ENCODE measurements around the gene FAM149B1.
A peak's percentile ranks its signal among the peaks of the same experiment; 100 is the strongest.

Gene FAM149B1

GRCh38 chr10:73174148-73174925, 6.4 kb downstream of the FAM149B1 start:
- DNase-seq (ENCODE audit: low spot score) = no peak

DNA sequence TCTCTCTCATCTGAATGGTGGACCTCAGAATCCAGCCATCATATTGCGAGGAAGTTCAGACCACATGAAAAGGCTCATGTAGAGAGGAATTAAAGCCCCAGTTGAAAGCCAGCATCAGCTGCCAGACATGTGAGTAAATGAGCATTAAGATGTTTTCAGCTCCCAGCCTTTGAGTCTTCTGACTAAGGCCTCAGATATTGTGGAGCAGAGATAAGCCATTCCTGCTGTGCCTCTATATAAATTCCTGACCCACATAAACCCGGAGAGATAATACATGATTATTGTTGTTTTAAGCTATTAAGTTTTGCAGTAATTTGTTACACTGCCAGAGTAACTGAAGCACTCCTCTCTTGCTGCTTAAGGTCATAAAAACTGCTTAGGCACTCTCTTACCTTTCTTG, 14.6 kb downstream of the FAM149B1 start:
- no peak for DNase-seq (ENCODE audit: low spot score)

GRCh38 chr10:73183667-73184281, 15.9 kb downstream of the FAM149B1 start:
- no peak for DNase-seq (ENCODE audit: low spot score)

DNA sequence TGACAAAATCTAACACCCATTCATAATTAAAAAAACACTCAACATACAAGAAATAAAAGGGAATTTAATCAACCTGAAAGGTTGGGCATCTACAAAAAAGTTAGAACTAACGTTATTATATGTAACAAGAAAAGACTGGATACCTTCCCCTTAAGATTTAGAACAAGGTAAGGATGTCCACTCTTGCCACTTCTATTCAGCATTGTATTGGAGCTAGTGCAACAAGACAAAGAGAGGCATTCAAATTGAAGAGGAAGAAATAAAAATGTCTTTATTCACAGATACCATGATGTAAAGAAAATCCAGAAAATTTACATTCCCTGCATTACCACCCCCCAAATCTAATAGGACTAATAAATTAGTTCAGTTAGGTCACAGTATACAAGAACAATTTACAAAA, 18.3 kb downstream of the FAM149B1 start:
- no peak for DNase-seq (ENCODE audit: low spot score)

GRCh38 chr10:73190188-73190587, 22.3 kb downstream of the FAM149B1 start:
- no peak for DNase-seq (ENCODE audit: low spot score)

- no peak for DNase-seq (ENCODE audit: low spot score)
Observed at GRCh38 chr10:73205081-73205480, 37.2 kb downstream of the FAM149B1 start.

- DNase-seq (ENCODE audit: low spot score) = no peak
Observed at GRCh38 chr10:73205890-73206289, 38.0 kb downstream of the FAM149B1 start.

DNA sequence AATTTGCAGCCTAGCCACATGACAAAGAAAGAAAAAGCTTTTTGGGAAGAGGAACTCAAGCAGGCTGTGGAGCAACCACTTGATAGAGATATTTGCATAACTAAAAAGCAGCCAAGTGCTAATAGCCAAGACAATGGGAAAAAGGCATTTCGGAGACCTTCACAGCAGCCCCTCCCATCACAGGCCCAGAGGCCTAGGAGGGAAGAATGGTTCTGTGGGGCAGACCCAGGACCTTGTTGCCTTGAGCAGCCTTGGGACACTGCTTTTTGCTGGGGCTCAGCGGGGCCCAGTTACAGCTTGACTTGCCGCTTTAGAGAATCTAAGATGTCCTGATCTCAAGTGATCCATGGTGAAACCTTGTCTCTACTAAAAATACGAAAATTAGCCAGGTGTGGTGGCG, 38.5 kb downstream of the FAM149B1 start:
- no peak for DNase-seq (ENCODE audit: low spot score)

DNA sequence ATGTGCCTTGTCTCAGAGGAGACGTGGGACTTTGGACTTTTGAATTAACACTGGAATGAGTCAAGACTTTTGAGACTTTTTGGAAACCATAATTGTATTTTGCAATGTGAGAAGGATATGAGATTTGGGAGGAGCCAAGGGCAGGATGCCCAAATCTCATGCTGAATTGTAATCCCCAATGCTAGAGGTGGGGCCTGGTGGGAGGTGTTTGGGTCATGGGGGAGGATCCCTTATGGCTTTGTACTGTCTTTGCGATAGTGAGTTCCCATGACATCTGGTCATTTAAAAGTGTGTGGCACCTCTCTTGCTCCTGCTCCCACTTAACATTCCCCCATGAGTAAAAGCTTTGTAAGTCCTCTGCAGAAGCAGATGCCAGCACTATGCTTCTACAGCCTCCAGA, 40.0 kb downstream of the FAM149B1 start:
- DNase-seq (ENCODE audit: low spot score) = no peak

- no peak for DNase-seq (ENCODE audit: low spot score)
Observed at GRCh38 chr10:73209705-73210104, 41.8 kb downstream of the FAM149B1 start.

DNA sequence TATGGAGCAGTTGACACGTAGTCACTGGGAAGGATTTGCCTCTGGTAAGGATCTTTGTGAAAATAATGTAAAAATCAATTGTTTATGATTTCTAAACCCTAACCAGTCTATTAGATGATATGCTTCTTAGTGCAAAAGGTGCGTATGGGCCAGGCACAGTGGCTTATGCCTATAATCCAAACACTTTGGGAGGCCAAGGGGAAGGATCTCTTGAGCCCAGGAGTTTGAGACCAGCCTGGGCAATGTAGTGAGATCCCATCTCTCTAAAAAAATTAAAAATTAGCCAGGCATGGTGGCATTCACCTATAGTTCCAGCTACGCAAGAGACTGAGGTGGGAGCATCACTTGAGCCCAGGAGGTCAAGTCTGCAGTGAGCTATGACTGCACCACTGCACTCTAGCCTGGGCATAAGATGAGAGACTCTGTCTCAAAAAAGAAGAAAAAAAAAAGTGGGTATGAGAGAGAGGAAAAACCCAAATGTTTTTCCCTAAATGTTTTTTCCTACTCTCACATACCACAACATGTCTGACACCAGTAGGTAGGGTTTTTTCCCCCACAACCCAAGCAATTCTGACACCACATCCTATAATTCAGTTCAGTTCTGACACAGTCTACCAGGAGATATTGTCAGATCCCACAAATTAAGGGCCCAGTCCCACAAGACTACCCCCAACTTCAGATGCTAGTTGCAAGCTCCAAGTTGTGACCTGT, 42.6 kb downstream of the FAM149B1 start:
- no peak for DNase-seq (ENCODE audit: low spot score)

DNA sequence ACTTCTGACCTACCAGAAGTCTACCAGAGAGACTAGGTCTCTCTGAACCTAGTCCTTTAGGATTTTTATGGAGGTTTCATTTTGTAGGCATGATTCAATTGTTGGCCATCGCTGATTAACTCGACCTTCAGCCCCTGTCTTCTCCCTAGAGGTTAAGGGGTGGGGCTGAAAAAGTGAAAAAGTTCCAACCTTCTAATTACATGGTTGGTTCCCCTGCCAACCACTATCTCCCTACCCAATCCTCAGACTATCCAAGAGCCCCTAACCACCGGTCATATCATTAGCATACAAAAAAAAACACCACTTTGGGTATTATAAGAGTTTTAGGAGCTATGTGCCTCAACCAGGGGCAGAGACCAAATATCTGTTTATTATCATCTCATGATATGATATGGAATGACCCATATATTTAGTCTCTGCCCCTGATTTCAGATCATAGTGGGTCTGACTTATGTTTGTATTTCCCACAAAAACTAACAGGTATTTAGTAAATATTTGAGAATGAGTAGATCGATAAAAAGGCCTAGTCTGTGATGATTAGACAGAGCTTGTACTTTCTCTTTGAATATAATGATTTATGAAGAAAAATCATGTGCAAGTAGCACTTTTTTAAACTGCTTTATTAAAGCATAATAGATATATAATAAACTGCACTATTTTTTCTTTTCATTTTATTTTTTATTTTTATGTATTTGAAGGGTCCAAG, 43.3 kb downstream of the FAM149B1 start:
- DNase-seq (ENCODE audit: low spot score) = no peak

DNA sequence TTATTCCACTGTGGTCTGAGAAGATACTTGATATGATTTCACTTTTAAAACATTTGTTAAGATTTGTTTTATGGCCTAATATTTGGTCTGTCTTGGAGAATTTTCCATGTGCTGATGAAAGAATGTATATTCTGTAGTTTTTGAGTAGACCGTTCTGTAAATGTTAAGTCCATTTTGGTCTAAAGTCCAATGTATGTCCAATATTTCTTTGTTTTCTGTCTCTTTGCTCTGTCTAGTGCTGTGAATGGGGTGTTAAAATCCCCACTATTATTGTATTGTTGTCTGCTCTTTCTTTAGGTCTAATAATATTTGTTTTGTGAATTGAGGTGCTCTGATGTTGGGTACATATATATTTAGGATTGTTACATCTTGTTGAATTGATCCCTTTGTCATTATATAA, 47.8 kb downstream of the FAM149B1 start:
- DNase-seq (ENCODE audit: low spot score) = no peak

DNA sequence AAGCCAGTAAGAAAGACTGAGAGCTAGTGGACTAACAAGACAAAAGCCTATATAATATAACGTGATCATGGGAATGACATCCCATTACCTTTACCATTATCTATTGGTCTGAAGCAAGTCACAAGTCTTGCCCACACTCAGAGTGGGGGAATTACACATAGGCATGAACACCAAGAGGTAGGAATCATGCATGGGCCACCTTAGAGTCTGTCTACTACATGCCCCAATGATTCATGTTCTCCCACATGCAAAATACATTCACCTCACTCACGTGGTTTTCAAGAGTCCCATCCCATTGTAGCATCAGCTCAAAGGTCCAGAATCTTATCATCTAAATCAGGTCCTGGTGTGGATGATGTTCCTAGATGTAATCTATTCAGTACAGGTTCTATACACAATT, 49.7 kb downstream of the FAM149B1 start:
- DNase-seq (ENCODE audit: low spot score) = no peak

GRCh38 chr10:73218431-73219191, 50.7 kb downstream of the FAM149B1 start:
- peak; percentile 22 for DNase-seq (ENCODE audit: low spot score)

DNA sequence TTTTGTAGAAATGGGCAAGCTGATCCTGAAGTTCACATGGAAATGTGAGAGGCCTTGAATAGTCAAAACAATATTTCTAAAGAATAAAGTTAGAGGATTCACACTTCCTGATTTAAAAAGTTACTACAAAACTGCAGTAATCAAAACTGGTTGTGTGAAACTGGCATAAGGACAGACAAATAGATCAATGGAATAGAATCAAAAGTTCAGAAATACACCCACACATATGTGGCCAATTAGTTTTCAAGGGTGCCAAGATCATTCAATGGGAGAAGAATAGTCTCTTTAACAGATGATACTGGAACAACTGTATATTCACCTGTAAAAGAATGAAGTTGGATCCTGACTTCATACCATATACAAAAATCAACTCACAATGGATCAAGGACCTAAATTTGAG, 51.5 kb downstream of the FAM149B1 start:
- DNase-seq (ENCODE audit: low spot score) = no peak

DNA sequence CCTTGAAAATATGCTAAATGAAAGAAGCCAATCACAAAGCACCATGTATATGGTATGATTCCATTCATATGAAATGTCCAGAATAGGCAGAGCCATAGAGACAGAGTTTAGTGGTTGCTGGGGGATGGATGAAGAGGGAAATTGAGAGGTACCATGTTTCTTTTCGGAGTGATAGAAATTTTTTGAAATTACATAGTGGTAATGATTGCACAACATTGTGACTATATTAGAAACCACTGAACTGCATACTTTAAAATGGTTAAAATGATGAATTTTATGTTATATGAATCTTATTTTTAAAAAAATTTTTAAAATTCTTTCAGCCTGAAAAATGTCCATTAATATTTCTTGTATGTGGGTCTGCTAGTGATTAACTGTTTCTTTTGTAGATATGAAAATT, 53.1 kb downstream of the FAM149B1 start:
- no peak for DNase-seq (ENCODE audit: low spot score)

DNA sequence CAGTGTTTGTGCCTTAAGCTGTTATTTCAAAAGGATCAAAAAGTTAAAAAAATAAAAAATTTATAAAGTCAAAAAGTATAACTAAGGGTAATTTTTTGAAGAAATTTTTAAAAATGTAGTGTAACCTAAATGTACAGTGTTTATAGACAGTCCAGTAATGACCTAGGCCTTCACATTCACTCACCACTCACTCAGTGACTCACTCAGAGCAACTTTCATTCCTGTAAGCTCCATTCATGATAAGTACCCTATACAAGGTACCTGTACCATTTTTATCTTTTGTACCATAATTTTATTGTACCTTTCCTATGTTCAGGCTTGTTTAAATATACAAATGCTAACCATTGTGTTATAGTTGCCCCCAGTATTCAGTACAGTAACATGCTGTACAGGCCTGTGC, 57.6 kb downstream of the FAM149B1 start:
- no peak for DNase-seq (ENCODE audit: low spot score)

DNA sequence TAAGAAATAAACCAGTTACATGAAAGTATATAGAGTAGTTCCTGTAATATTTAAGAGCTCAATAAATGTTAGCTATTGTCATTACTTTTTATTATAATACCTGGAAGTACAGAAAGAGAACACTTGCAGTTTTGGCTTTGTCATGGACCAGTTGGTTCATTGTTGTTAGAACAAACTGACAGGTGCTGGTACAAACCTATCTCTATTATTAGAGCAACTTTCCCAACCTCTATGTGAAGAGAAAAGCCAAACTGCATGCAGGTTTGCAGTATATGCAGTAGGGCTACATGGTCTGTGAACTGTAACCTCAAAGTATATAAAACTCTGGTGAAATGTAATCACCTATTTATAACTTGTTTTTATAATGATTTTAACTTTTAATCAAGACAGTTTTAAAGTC, 58.7 kb downstream of the FAM149B1 start:
- DNase-seq (ENCODE audit: low spot score) = no peak

DNA sequence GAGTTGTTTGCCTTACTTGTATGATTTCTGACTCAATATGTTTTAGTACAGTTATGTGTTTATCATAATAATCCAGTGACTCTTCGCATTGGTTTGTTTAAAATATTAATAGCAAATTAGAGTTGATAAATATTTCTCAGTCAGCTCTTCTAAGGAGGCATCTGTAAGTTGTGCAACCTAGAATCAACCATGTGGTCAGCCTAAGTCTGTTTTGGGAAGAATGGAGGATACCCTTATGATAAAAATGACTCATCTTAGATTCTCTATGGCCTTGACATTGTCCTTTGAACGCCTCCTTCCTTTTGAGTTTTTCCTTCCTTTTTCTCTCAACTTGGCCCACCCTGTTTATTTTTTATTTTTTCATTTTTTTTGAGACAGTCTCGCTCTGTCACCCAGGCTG, 60.3 kb downstream of the FAM149B1 start:
- DNase-seq (ENCODE audit: low spot score) = no peak

DNA sequence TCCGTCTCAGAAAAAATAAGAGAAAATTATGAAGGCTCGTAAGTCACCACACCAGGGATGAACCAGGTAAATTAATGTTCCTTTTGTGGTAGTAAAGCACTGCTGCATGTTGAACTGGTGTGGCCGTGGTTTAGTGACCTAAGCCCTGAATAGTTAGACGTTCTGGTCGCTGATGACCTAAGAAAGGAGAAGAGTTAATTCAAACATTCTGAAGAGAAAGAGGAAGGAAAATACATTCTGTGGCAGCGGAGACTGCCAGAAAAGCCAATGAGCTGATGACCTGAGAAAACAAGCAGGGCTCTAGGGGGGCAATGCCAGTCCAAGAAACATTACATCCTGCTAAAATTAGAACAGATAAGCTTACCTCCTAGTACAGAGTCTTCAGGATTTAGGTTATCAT, 61.6 kb downstream of the FAM149B1 start:
- no peak for DNase-seq (ENCODE audit: low spot score)

GRCh38 chr10:73232887-73233286, 65.0 kb downstream of the FAM149B1 start:
- peak; percentile 50 for DNase-seq (ENCODE audit: low spot score)

Measured in cerebellar cortex (tissue), 1 donor.